IMR-90 (cell line): ENCODE results near the gene CITED4. TPM values are rescaled to one million over a fixed set of nuclear protein-coding genes. Genes with fewer than 3 reads are reported as not detected.

Source experiments
- ATAC-seq: fragments of 200-7000 bp; cut with Tn5 transposase; 2 replicates; pipeline ENCODE4 v1.9.1; 2020; ENCODE audit warnings: low read depth, mild to moderate bottlenecking, moderate library complexity
- BruUV-seq: library from RNA; stranded (reverse); fragments of 400-500 nt; replicated peaks from 2 replicates; lab custom pipeline; 2021; lab: Mats Ljungman, UMichigan
- CTCF ChIA-PET: fragments of 300-600 bp; formaldehyde crosslinking; extraction: SDS; loops from one replicate; lab custom pipeline; 2021; ENCODE audit warnings: antibody characterized with exemption; lab: Yijun Ruan, JAX
- POLR2A ChIA-PET: fragments of 300-600 bp; sonication (Branson Sonifier 250); formaldehyde crosslinking; loops from one replicate; lab custom pipeline; 2022; ENCODE audit warnings: antibody characterized with exemption; ENCODE audit not compliant: unreplicated experiment; lab: Charles Lee
- DNase-seq: peaks from one replicate; pipeline ENCODE4 v3.0.0; 2013
- H2AFZ ChIP-seq: replicated peaks from 2 replicates; pipeline ENCODE3; 2013; ENCODE audit warnings: low read length, mild to moderate bottlenecking; ENCODE audit not compliant: poor library complexity
- H2AK5ac ChIP-seq: 2 replicates; pipeline ENCODE4 v1.6.1; 2013; ENCODE audit warnings: low read depth, low read length, inconsistent platforms
- H2AK9ac ChIP-seq: replicated peaks from 2 replicates; pipeline ENCODE3; 2013; ENCODE audit warnings: mild to moderate bottlenecking, low read depth, low read length, moderate library complexity; ENCODE audit not compliant: poor library complexity
- H2BK120ac ChIP-seq: 2 replicates; pipeline ENCODE4 v1.6.1; 2013; ENCODE audit warnings: low read depth, low read length, inconsistent platforms
- H2BK15ac ChIP-seq: 3 replicates; pipeline ENCODE4 v1.6.1; 2013; ENCODE audit warnings: low read depth, low read length, inconsistent platforms
- H2BK20ac ChIP-seq: 2 replicates; pipeline ENCODE4 v1.6.1; 2013; ENCODE audit warnings: low read depth, mild to moderate bottlenecking, inconsistent platforms, low read length, moderate library complexity
- H2BK5ac ChIP-seq: 2 replicates; pipeline ENCODE4 v1.6.1; 2013; ENCODE audit warnings: mild to moderate bottlenecking, low read depth, low read length, inconsistent platforms; ENCODE audit not compliant: poor library complexity, severe bottlenecking
- H3K14ac ChIP-seq: replicated peaks from 2 replicates; pipeline ENCODE4 v1.6.1; 2013; ENCODE audit warnings: low read depth, low read length, inconsistent platforms
- H3K18ac ChIP-seq: 2 replicates; pipeline ENCODE4 v1.6.1; 2013; ENCODE audit warnings: low read depth, low read length, control low read depth
- H3K23ac ChIP-seq: 2 replicates; pipeline ENCODE4 v1.6.1; 2013; ENCODE audit warnings: low read depth, low read length, inconsistent platforms
- H3K27ac ChIP-seq: 2 replicates; pipeline ENCODE4 v1.5.1; 2013; ENCODE audit warnings: mild to moderate bottlenecking, control low read depth, low read length; ENCODE audit not compliant: insufficient read depth
- H3K27me3 ChIP-seq: 2 replicates; pipeline ENCODE4 v1.6.1; 2013; ENCODE audit warnings: low read length; ENCODE audit not compliant: control insufficient read depth, insufficient read depth
- H3K36me3 ChIP-seq: 2 replicates; pipeline ENCODE4 v1.6.1; 2013; ENCODE audit warnings: low read length, mixed read lengths; ENCODE audit not compliant: control insufficient read depth, insufficient read depth
- H3K4ac ChIP-seq: 2 replicates; pipeline ENCODE4 v1.6.1; 2013; ENCODE audit warnings: low read depth, low read length, inconsistent platforms
- H3K4me1 ChIP-seq: 2 replicates; pipeline ENCODE4 v1.6.1; 2013; ENCODE audit warnings: low read length, mixed read lengths; ENCODE audit not compliant: control insufficient read depth, insufficient read depth
- H3K4me2 ChIP-seq: 2 replicates; pipeline ENCODE4 v1.6.1; 2013; ENCODE audit warnings: low read depth, mild to moderate bottlenecking, control low read depth, low read length, moderate library complexity
- H3K4me3 ChIP-seq: 2 replicates; pipeline ENCODE4 v1.5.1; 2013; ENCODE audit warnings: low read depth, mild to moderate bottlenecking, control low read depth, low read length, moderate library complexity; ENCODE audit not compliant: insufficient read depth
- H3K56ac ChIP-seq: 2 replicates; pipeline ENCODE4 v1.6.1; 2013; ENCODE audit warnings: low read length, inconsistent platforms; ENCODE audit not compliant: insufficient read depth; ENCODE audit errors: extremely low read depth
- H3K79me1 ChIP-seq, 2 experiments: 2 replicates each; pipeline ENCODE4 v1.6.1; 2013; ENCODE audit warnings: low read length in 2 of 2, inconsistent platforms in 1 of 2, low read depth in 1 of 2
- H3K9ac ChIP-seq: 2 replicates; pipeline ENCODE4 v1.6.1; 2013; ENCODE audit warnings: low read depth, low read length, control low read depth
- H3K9me1 ChIP-seq: 2 replicates; pipeline ENCODE4 v1.6.1; 2013; ENCODE audit warnings: low read length, inconsistent platforms; ENCODE audit not compliant: insufficient read depth
- H3K9me3 ChIP-seq: 2 replicates; pipeline ENCODE4 v1.6.1; 2013; ENCODE audit warnings: low read length; ENCODE audit not compliant: control insufficient read depth, insufficient read depth
- H4K20me1 ChIP-seq: 2 replicates; pipeline ENCODE4 v1.6.1; 2013; ENCODE audit warnings: low read length, inconsistent platforms; ENCODE audit not compliant: insufficient read depth
- H4K5ac ChIP-seq: 2 replicates; pipeline ENCODE4 v1.6.1; 2013; ENCODE audit warnings: mild to moderate bottlenecking, low read depth, low read length, control low read depth
- H4K8ac ChIP-seq, 2 experiments: 2 replicates each; pipeline ENCODE4 v1.6.1; 2013; ENCODE audit warnings: low read depth in 2 of 2, low read length in 2 of 2, control low read depth in 1 of 2, inconsistent platforms in 1 of 2
- H4K91ac ChIP-seq: 2 replicates; pipeline ENCODE4 v1.6.1; 2013; ENCODE audit warnings: low read depth, low read length, inconsistent platforms; ENCODE audit not compliant: insufficient read depth
- BHLHE40 ChIP-seq: fragments of 150-350 bp; IDR thresholded peaks from 2 replicates; pipeline ENCODE4 v1.6.1; 2016; ENCODE audit warnings: mild to moderate bottlenecking, low read depth, low read length
- CEBPB ChIP-seq: IDR thresholded peaks from 2 replicates; pipeline ENCODE4 v1.6.1; 2012; ENCODE audit warnings: low read depth, low read length, improper control_type of control experiment
- CHD1 ChIP-seq: IDR thresholded peaks from 2 replicates; pipeline ENCODE4 v1.6.1; 2012; ENCODE audit warnings: low read depth, low read length, improper control_type of control experiment
- FOS ChIP-seq: fragments of 150-350 bp; IDR thresholded peaks from 2 replicates; pipeline ENCODE4 v1.6.1; 2016; ENCODE audit warnings: low read depth, low read length
- MAZ ChIP-seq: IDR thresholded peaks from 2 replicates; pipeline ENCODE4 v1.6.1; 2012; ENCODE audit warnings: low read depth, mild to moderate bottlenecking, low read length, improper control_type of control experiment, moderate library complexity, borderline replicate concordance
- RAD21 ChIP-seq: IDR thresholded peaks from 2 replicates; pipeline ENCODE4 v1.6.1; 2012; ENCODE audit warnings: low read length, improper control_type of control experiment
- RFX5 ChIP-seq: IDR thresholded peaks from 2 replicates; pipeline ENCODE4 v1.8.0; 2012; ENCODE audit warnings: low read depth, mild to moderate bottlenecking, low read length, moderate library complexity
- USF2 ChIP-seq: fragments of 150-350 bp; IDR thresholded peaks from 2 replicates; pipeline ENCODE4 v1.6.1; 2017; ENCODE audit warnings: mild to moderate bottlenecking, antibody characterized with exemption, low read length, low read depth
- WGBS, 2 experiments: methylation state at CpG; one replicate each; pipeline versions ENCODE4 v1.1.5 to v1.1.7; 2013; ENCODE audit warnings: missing lambda C conversion rate in 2 of 2; ENCODE audit not compliant: insufficient read length in 1 of 2; ENCODE audit errors: extremely low coverage in 2 of 2; 5-methylcytosine and 5-hydroxymethylcytosine counted together
- dilution Hi-C: fragments of 300-500 bp; cut with HindIII; formaldehyde crosslinking; loops from one replicate; pipeline ENCODE4 v1.14.3; 2018; ENCODE audit warnings: low sequenced_read_pairs; ENCODE audit not compliant: unreplicated experiment
- in situ Hi-C: fragments of 300-500 bp; cut with MboI; formaldehyde crosslinking; loops from 3 replicates; pipeline ENCODE4 v1.14.3; 2019; ENCODE audit warnings: low sequenced_read_pairs, inconsistent platforms, mixed read lengths
- intact Hi-C: fragments of 100-400 bp; cut with micrococcal nuclease; formaldehyde crosslinking; loops from 2 replicates; pipeline ENCODE4 v1.10.0; 2022
- polyA plus RNA-seq, 3 experiments: library from polyadenylated mRNA; depleted of rRNA; stranded (reverse); fragments of >200 nt; gene quantifications; 2 replicates each; pipeline ENCODE4 v1.2.3, GENCODE V29; 2012; ENCODE audit warnings: low replicate concordance in 1 of 3
- total RNA-seq: library from RNA; depleted of rRNA; stranded (reverse); fragments of >200 nt; gene quantifications from 2 replicates; pipeline ENCODE4 v1.2.3, GENCODE V29; 2012
- TF ChIP-seq, protein P1 (sequence below): conservative IDR thresholded peaks from 2 replicates; pipeline ENCODE4 v1.5.1; 2012; ENCODE audit warnings: mild to moderate bottlenecking, low read depth, low read length, improper control_type of control experiment

Gene CITED4
- total and polyA plus RNA-seq, 2 of the 4 experiments (the other 2 are of a cell fraction), result under 0.01 to 1.6 TPM

DNA sequence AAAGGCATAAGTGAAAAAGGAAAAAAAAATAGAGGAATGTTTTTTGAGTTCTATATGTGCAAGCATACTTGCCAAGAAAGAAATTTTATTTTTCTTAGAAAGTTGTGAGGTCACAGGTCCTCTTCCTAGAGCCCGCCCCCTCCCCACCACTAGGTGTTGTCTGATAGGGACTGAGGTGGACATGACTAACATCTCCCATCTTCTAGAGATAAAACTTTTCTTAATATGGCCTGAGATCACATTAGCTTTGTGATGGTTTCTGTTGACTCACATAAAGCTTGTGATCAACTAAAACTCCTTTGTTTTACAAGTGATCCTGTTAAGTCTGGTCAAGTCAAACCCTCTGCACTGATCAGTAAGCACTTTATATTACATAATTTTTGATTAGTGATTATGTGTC is 33.4 kb upstream of the CITED4 start:
- H3K27ac ChIP-seq, result no peak overlapping the region
- TF ChIP-seq, protein P1, sequence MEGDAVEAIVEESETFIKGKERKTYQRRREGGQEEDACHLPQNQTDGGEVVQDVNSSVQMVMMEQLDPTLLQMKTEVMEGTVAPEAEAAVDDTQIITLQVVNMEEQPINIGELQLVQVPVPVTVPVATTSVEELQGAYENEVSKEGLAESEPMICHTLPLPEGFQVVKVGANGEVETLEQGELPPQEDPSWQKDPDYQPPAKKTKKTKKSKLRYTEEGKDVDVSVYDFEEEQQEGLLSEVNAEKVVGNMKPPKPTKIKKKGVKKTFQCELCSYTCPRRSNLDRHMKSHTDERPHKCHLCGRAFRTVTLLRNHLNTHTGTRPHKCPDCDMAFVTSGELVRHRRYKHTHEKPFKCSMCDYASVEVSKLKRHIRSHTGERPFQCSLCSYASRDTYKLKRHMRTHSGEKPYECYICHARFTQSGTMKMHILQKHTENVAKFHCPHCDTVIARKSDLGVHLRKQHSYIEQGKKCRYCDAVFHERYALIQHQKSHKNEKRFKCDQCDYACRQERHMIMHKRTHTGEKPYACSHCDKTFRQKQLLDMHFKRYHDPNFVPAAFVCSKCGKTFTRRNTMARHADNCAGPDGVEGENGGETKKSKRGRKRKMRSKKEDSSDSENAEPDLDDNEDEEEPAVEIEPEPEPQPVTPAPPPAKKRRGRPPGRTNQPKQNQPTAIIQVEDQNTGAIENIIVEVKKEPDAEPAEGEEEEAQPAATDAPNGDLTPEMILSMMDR, result no peak
- TF ChIP-seq USF2 (no peak), FOS (no peak), BHLHE40 (no peak), CHD1 (no peak), RAD21 (no peak), MAZ (no peak), RFX5 (no peak), CEBPB (no peak)
- no peak overlapping the region for H2AFZ ChIP-seq
- ChIA-PET POLR2A (no interaction called here), CTCF (no interaction called here)
- no peaks in the 10 kb centered on the region for H3K27me3 ChIP-seq
- H4K20me1 ChIP-seq, result no peaks in the 10 kb centered on the region
- no peak overlapping the region for H3K23ac ChIP-seq
- no peak overlapping the region for H3K18ac ChIP-seq
- no peak overlapping the region for H3K9ac ChIP-seq
- peaks cover 10% of the 10 kb centered on the region for H3K9me1 ChIP-seq
- no peak overlapping the region for H2BK20ac ChIP-seq
- H2BK15ac ChIP-seq, result no peak overlapping the region
- H3K79me1 ChIP-seq, result no peaks in the 10 kb centered on the region
- H3K4me2 ChIP-seq, result no peak overlapping the region
- intact Hi-C loops (no loop called here), dilution Hi-C loops (no loop called here), in situ Hi-C loops (no loop called here)
- no peak for ATAC-seq
- no peak overlapping the region for H2BK5ac ChIP-seq
- peaks cover 11% of the 10 kb centered on the region for H3K9me3 ChIP-seq
- H3K4me1 ChIP-seq, result peaks cover 7% of the 10 kb centered on the region
- H2BK120ac ChIP-seq, result no peak overlapping the region
- no peak overlapping the region for H3K4ac ChIP-seq
- H3K56ac ChIP-seq, result no peak overlapping the region
- no peak overlapping the region for H2AK9ac ChIP-seq
- BruUV-seq, result no TSS peak
- H3K14ac ChIP-seq, result no peak overlapping the region
- H4K91ac ChIP-seq, result no peak overlapping the region
- H4K5ac ChIP-seq, result no peak overlapping the region
- DNase-seq, result no peak
- H3K36me3 ChIP-seq, result no peaks in the 10 kb centered on the region
- no peak overlapping the region for H4K8ac ChIP-seq
- no CpG with 5 or more reads among the region's 1 CpG for WGBS, 2 experiments
- no peak overlapping the region for H3K4me3 ChIP-seq
- no peak overlapping the region for H2AK5ac ChIP-seq
